Kidney capillary endothelial cell (primary cell): Measurements from ENCODE around the gene CYP1B1.

Experiments
- DNase-seq: peaks from one replicate; pipeline ENCODE4 v3.0.0-alpha.2; 2018; ENCODE audit warnings: low spot score

The CYP1B1 gene

DNA sequence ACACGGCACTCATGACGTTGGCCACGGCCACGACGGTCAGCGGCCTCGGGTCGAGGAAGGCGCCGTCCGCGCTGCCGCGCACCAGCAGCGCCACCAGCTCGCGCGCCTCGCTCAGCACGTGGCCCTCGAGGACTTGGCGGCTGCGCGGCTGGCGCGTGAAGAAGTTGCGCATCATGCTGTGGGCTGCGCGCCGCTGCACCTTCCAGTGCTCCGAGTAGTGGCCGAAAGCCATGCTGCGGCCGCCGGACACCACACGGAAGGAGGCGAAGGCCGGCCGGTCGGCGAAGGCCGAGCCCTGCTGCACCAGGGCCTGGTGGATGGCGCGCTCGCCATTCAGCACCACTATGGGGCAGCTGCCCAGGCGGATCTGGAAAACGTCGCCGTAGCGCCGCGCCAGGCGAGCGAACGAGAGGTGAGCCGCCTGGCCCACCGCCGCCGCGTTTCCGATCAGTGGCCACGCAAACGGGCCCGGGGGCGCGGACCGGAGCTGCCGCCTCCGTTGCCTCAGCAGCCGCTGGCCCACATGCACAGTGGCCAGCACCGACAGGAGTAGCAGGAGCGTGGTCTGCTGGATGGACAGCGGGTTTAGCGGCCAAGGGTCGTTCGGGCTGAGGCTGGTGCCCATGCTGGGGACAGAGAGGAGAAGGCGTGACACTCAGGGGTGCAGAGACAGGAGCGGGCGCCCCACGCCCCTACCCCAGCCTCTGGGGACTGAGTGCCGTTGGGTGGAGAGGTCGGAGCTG, 1.0 kb downstream of the CYP1B1 start:
- no peak for DNase-seq

DNA sequence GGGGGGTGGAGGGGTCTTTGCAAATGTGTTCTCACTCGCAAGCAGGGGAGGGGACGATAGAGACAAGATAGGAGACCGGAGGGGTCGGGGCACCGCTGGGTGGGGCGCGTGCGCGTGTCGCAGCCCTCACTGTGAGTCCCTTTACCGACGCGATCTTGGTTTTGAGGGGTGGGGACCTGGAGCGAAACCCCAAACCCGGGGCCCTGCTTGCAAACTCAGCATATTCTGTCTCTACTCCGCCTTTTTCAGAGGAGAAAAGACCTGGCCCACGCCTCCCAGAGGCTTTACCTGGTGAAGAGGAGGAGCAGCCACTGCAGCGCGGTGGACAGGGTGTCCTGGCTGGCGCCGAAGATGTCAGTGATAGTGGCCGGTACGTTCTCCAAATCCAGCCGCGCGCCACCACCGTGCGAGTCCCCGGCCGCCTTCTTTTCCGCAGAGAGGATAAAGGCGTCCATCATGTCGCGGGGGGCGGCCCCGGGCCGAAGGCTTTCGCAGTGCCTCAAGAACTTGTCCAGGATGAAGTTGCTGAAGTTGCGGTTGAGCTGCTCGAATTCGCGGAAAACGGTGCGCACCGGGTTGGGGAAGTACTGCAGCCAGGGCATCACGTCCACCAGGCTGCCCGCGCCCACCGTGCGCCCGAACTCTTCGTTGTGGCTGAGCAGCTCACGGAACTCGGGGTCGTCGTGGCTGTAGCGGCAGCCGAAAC, 1.7 kb downstream of the CYP1B1 start:
- DNase-seq: no peak

DNA sequence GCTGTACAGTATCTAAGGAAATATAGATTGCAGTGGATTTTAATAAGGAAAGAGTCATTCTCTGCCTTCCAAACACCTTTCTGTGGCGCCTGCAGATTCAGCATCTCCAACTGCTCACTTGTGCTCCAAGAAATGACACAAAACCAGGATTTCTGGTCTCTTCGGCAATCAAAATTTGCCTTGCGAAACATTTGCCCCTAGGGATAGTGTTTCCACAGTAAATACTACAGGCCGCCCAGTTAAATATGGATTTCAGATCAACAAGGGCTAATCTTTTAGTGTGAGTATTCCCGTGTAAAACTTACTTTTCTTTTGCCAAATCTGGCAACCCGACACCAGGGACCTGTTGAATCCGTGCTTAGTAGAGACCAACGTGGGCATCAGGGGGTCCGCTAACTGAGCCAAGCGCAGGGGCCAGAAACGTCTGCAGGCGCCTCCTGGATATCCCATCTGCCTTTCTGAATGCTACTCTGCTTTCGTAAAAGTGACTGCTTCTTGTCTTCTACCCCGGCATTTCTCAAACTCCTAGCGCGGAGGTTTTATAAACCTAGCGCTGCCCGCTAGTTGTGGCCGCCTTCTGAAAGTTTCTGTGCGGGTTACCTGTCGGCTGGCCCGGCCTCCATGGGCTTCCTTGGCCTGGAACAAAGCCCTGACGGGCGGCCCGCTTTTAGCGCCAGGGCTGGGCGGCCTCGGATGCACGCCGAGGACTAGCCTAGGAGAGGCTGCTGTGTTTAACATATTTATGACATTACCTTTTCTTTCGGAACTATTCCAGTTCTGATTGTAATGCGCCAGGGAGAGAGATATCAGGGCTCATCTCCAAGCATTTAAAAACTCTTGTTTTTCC, 2.5 kb downstream of the CYP1B1 start:
- no peak for DNase-seq

DNA sequence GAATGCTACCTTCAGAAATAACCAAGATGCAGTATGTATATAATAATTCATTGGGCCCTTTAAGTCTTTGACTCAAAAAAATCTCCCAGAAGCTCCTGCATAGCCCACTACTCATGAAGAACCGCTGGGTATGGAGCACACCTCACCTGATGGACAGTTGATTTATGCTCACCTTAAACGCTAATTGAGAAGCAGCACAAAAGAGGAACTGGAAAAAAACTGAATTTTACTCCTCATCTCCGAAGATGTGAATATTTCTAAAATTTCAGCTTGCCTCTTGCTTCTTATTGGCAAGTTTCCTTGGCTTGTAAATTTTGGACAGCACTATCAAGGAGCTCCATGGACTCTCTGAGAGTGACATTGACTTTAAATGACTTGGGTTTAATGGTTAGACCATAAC, 5.5 kb downstream of the CYP1B1 start:
- no peak for DNase-seq

DNA sequence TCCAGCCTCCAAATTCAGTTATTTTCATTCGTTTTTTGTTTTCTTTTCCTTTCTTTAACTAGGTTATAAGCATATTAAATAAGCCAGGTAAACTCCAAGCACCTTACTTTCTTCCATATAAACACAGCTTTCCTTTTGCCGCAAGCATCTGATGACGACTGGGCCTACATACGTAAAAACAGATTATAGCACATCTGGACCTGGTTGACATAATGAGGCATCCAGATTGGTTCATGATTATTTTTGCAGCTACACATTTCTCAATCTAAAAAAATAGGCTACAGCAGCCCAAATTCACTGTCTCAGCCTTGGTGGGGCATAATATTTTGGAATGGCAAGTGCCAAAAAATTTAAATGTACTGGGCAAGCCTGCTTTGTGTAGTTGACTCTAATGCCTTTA, 7.7 kb downstream of the CYP1B1 start:
- DNase-seq: no peak

DNA sequence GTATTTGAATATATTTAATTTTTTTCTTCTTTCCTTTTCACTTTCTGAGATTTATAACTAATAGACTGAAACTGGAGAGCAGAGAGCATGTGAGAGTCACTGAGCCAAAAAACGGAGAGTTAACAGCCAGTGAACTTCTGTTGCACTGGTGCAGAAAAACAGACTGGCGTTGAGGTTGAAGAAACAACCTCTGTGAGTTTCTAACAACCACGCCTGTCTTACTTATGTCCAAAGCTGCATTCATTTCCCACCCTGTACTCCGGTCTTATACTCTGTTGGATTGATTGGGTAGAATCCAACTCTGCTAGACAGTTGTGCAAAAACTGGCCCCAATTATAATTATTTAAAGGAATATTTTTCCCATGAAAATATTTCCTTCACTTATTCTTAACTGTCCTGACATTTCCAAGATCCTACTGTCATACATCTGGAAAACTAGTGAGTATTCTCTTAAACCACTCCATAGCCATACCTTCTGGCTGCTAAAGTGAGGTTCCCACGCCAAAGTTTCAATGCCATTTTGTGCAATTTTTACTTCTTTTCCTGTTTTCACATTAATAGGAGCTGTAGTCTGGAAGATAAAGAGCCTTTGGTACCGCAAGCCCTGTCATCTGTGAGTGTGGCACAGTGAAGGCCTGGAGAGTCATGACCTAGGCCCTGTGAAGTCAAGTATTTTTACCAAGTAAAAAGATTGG, 9.4 kb downstream of the CYP1B1 start:
- no peak for DNase-seq

DNA sequence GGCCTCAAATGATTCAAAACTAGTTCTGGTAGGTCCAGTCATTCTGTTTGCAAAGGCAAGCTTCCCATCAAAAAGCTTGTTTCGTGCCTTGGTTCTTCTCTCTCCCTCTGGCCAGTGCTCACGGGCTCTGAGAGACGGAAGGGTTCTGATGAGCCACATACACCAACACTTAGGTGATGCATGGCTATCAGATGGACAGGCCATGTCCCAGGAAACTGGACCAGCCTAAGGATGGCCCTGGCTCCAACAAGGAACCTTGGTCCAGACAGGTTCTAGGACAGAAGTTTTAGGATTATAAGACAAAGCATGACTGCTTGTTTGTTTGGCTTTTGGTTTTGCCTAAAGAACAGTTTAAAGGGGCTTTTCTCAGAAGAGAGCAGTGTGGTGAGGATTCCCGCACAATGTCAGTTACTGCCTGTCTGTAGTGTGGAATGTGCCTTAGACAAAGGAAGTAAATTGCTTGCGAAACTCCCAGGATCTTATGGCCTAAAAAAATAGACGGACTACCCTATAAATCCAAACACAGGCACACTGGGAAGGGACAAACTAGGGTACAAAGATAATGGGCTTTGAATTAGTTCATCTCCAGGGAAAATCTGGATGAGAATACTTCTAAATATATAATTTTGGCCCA, 10.3 kb downstream of the CYP1B1 start:
- DNase-seq: no peak

DNA sequence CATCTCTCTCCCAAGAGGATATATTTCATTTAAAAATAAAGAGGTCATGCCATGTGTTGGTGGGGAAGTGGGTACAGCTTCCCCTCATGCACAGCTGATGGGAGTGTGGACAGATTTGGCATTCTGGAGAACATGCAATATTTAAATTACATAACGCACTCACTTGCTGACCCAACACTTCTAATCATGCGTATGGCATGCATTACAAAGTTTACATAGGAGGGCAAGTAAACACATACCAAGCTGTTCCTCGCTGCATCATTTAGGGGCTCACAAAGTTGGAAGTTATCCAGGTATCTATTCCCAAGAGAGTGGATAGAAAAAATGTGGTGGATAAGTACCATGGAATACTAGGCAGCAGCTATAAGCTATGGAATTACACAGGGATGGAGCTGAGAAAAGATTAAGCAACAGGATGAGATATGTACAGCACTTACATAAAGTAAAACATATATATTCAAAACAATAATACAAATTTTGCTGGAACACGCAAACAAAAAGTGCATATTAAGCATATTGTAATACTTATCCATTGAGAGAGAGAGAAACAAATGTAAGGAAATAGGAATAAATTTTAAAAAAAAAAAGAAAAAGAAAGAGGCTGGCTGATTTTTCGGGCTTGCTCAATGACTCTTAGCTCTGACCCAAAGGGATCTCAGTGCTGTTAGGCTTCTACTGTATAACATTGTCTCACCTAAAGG, 11.0 kb downstream of the CYP1B1 start:
- no peak for DNase-seq

DNA sequence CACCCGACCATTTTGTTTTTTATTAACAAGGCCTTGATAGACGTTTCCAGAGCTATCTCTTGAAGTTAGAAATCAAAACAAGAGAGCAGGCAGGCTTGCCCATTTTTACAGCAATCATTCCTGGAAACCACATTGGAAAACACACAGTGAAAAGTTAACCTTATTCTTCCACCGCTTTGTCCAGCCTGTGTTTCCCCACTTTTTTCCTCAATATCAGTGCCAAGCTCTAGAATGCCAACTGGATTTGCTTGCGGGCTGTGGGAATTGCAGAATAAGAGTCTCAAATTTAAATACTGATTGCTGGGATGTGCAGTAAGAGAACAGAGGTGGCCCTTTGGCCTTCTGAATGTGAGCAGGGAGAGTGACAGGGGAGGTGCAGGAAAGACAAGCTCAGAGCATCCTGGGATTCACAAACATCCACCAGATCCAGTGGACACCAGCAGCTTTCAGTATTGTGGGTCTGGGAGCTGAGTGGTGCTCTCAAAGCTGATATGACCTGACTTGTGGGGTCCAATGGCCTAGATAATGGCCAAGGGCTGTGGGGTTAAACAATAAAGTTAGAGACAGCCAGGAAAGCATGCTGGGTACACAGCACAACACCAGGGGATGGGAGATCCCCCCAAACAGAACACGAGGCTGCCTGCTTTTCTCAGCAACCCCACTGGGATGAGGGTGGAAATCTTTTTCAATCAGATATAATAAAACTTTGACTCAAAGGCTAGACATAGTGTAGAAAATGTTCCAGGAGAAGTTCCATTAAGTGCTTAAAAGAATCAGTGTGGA, 15.5 kb downstream of the CYP1B1 start:
- DNase-seq: no peak

DNA sequence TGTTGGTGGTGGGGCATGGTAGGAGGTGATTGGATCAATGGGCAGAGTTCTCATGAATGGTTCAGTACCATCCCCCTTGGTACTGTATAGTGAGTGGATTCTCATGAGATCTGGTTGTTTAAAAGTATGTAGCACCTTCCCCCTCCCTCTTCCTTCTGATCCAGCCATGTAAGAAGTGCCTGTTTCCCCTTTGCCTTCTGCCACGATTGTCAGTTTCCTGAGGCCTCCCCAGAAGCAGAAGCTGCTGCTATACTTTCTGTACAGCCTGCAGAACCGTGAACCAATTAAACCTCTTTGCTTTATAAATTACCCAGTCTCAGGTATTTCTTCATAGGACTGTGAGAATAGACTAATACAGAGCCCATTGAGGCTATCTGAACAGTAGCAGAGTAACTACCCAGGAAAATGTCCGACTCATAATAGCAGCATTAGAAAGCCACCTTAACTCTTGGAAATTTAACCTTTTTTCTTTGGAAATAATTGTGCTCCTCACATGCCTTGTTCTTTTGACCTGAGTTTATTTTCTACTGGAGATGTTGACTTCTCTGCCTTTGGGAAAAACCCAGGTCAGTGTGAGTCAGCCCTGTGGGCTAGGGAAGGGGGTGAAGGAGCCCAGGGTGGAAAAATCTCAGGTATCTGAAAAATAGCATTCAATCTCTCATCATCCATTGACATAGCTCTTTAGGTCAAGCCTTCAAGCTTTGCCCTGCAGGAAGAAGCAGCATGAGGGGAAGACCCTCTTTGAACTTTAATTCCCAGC, 18.1 kb downstream of the CYP1B1 start:
- no peak for DNase-seq

DNA sequence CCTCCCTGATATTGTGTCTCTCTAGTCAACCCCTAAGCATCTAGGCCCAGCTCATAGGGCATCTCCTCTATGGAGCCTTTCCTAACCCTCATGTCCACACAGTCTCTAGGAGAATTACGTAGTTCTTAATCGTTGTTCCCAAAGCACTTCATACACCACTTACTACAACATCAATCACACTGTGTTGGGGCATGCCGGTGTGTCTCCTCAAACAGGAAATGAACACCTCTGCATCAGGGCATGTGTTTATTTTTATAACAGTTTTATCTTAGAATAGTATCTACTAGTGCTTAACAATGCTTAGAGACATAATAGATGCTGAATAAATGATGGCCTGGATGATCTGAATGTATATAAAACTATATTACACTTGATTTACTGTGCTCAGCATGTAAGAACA, 19.7 kb downstream of the CYP1B1 start:
- DNase-seq: no peak

DNA sequence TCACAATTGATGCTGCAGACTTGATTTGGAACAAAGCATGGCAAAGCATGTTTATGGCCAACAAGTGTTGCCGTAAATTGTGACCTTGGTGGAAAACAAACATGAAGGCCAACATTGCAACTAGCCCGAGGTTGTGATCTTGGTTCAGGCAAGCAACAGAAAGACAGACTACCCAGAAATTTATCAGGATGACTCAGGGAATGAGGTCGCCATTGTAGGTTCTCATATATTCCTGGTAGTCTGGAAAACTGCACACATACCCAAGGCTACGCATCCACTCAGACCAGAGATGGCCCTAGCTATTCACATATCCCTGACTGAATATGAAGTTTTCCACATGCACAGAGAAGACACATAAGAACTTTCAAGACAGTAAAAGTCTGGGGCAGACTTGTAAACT, 30.1 kb downstream of the CYP1B1 start:
- DNase-seq: no peak

DNA sequence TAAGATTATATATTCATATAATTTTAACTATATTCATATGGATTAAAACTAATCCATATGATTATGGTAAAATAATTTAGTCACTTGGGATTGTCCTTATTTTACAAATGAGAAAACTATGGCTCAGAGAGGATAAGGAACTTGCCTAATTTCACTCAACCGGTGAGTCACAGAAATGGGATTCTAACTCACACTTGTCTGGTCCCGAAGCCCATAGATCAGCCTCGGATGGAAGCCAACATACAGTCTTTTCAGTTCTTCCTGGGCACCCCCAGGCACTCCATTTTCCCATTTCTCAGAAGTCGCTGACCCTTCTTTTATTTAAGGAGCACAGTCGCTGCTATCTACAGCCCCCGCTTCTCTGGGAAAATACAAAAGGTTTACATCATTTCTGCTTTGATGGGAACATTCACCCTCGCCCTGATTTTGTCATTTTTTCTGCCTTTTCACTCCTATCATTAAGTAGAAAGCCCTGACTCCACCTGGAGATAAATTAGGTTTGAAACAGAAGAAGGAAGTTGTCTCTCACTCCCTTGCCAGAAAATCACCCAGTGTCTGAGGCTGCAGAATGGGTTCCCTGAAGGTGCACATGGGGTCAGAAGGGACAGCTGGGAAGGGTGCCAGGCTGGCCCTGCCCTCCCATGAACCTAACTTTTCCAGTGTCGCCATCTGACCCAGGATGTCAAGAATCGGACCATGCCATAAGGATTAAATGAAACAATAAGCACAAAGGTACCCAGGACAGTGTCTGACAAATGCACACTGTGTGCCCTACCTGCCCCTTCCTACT, 36.6 kb downstream of the CYP1B1 start:
- DNase-seq: no peak

DNA sequence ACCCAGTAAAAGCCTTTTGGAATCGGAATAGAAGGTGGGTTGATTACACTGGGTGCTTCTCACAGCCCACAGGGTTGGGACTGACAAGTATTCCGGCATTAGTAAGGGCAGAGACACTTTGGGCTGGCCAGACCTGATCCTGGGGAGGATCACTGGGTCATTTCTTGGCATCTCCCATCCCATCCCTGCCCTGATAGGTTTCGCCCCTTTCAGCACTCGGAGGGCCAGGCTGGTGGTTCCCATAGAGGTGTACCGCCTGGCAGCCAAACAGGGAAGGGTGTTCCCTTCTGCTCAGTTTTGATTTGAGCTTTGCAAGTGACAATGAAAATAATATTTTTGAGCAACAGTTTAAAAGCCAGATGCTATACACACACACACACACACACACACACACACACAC, 37.3 kb downstream of the CYP1B1 start:
- no peak for DNase-seq

DNA sequence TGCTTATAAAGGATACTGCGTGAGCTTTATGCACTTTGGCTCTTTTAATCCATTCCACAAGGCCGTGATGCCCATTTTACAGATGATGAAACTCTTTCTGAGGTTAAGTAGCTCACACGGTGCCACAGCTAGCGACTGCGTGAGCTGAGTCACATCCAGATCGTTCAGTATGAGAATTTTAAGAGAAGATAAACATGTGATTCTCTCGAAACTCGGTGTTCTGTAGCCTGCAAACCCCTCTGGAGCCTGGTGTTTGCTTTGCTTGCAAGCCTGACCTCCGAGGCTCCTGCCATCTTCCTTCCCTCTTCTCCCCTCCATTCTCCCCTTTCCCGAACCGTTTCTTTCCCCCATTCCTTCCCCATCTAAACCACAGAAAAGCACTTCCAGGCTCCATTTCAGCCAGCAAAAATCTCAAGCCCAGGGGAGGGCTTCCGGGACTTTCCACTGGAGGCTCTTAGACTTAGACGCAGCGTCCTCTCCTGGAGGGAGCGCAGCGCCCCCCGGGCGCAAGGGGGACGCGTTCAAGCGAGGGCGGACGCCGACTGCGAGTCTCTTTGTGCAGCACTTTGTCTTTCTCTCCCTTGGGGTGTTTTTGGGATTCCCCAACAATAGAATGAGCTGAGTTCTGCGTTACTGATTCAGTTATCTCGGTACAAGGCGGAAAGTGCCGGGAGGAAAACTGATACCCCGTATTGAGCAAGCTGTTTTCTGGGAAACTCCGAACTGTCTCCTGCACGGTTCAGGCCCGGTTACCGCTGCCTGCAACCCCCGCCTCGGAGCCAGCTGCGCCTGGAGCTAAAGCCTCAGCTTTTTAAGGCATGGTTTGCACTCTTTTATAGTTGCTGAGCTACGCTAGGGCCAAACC, 38.0 kb downstream of the CYP1B1 start:
- DNase-seq: no peak

DNA sequence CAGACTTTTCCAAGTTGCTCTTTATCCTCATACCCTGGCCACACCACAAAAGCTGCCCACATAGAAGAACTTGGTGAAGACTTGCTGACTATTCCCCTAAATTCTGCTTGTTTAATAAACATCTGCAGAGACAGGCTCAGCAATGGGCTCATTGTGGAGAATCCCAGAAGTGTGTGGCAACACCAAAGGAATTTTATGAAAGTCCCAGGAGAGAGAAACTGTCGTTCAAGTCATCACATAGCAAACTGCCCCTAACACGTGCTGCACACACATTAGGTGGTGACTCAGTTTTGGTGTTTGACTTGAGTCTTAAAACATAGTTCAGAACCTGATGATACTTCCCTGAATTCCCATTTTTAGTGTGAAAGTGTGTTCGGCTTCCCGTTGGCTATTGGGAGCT, 38.6 kb downstream of the CYP1B1 start:
- no peak for DNase-seq

DNA sequence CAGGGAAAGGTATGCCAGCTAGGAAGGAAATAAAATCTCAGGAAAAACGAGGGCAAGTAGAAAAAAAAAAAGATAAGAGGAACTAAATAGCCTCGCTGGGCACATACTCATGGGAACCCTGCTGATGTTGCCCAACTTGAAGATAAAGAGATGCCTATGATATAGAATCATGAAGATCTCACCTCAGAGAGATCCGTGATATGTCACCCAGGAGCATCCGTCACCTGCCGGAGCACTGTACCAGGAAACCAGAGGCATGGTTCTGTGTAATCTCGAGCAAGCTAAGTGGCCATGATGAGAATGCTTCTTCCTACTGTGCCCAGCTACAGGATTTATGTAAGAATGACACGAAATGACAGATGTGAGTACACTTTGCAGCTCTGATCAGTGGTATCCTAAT, 40.0 kb downstream of the CYP1B1 start:
- no peak for DNase-seq

DNA sequence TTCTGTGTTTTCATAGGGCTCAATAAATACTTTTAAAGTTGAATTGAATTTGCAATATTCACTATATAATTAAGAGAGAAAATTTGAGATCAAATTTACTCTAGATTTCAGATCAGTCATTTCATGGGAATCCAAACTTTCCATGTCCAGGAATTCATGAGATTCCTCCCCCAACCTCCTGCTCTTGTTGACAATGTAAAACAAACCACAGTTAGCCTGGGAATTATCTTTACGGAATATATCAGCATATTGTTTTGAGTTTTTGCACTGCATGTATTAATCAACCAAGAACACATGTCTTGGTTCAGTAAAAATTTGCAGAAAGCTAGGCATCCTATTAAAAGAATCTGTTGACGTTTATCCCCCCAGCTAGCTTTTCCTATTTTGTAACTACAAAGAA, 42.3 kb downstream of the CYP1B1 start:
- DNase-seq: no peak
